GM19438 (cell line): Measurements from ENCODE around the gene CAPS.

Experiments used
- ATAC-seq: cut with Tn5 transposase; IDR thresholded peaks from one replicate; pipeline ENCODE4 v1.9.1; 2021; ENCODE audit warnings: low read depth; ENCODE audit not compliant: unreplicated experiment

Gene CAPS

DNA sequence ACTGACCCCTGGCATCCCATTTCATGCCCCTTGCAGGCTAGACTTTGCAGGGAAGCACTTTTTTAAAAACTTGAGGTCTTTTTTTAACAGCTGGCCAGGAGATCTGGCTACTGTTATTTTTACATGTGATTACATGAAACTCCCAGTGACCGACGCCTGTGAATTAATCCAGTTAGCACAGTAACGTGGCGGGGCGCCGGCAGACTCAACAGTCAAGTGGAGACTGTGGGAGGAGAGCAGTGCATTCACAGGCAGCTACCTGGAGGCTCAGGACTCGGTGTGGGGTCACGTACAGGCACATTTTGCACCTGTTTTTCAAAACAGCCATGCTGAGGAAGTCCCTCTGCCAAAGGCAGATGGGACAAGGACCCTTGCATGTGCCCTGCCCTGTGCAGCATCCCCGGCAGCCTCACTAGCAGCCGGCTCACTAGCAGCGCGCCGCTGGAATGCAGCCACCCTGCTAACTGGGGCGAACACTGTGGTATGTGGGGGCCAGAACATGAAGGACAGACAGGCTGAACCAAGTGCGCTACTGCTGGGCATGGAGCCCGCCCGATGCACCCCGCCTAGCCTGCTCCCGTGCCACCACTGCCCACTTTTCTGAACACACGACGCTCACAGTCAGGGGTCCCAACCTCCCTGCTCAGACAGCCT is 18.7 kb downstream of the CAPS start:
- ATAC-seq: no peak

DNA sequence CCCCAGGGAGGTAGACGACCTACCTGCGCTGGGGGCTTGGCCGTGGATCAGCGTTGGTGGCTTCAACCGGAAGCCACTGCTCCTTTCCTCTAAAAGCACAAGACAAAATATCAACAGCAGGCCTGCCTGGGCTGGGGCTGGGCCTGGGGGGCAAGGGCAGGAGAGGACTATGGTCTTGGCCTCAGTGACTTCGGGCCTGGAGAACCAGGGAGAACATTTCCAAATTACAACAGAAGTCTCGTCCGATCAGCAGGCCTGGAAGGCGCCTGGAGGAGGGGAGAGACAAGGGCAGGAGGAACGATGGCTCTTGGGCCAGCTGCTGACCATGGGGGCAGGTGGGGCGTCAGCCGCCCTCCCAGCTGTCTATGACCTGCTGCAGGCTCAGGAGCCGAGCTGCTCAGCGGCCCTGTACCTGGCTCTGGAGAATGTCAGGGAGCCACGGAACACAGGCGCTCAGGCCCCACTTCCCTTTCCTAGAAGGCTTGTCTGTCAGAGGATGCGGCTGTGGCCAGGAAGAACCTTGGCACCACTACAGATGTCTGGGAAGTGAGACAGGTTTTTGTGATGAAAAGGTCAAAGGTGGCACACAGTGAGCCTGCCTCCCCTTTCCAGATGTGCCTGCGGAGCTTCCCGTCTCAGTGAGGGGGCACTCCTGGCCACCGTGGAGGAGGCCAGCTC is 19.5 kb downstream of the CAPS start:
- ATAC-seq: no peak

DNA sequence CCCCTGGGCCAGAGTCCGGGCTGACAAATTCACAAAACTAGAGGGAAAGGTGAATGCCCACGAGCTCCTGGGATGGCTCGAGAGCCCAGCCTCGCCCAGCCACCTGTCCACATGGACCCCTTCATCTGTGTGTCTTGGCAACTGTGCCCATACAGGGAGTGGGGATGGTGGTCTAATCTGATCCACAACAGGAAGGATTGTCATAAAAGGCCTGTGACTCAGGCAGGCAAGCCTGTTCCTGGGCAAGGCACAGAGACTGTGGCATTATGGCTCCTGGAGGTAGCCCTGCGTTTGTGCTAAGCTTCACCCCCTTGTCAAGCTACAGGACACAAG is 20.0 kb downstream of the CAPS start:
- ATAC-seq: no peak

DNA sequence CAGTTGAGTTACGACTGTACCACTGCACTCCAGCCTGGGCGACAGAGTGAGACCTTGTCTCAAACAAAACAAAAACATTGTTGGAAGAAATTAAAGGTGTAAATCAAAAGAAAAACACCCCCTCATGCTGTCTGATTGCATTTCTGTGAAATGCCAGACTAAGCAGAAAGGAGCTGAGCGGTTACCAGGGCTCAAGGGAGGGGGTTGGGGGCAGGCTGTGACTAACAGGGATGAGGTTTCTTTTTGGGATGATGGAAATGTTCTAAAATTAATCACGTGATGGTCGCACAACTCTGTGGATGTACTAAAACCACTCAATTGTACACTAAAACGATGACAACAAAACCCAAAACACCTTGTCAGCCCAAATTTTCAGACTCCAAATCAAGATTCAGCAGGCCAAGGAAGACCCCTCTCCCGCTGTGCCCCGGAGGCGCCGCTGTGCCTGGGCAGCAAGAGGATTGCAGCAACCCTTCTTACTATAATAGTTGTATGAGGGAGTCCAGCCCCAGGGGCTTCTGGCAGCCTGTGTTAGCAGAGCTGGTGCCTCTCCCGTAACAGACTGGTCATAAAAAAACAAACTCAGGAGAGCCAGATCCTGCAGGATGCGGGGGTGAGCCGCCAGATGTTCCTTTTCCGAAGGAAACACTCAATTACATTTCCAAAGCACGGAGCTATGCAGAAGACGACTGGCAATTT is 20.9 kb downstream of the CAPS start:
- no peak for ATAC-seq

DNA sequence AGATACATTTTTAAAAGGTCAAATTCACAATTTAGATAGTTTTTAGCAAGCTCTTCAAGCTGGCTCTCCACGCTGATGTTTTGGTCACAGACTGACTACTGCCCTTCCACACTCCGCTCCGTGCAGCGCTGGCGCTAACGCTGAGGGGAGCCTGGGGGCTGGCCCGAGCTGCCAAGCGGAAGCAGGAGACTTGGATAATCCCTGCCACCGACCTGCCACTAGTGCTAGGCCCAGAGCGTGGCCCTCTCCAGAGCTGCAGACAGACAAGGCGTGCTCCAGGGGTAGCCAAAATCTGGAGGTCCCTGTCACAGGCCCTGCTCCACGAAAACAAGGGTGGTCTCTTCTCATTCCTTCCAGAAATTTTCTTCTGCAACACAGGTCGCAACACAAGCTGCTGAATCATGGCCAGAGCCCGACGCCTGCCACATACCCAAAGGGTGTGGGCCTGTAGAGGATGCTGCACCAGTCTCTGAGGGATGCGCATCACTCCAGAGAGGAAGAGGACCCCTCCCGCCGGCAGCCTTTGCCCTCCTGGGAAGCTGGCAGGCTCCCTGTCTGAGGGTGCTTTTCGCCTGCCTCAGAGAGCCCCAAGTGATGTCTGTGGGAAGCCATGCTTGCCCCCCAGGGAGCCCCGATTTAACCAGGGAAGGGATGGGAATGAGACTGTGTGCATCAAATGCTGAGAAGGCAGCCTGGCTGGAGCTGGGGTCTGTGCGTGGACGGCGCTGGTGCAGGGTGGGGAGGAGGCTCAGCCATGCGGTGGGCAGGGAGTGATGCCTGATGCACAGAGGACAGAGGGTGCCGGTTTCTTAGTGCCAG is 21.6 kb downstream of the CAPS start:
- no peak for ATAC-seq

DNA sequence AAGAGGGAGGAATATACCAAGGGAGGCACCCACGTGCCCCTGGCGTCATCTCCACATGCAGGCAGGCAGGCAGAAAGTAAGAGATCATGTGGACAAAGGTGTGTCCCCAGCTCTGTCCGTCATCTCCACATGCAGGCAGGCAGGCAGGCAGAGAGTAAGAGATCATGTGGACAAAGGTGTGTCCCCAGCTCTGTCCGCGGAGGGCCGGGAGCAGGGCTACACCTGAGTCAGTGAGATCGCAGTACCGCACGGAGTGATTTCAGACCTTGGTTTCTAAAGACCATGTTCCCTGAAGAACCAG is 22.2 kb downstream of the CAPS start:
- no peak for ATAC-seq

DNA sequence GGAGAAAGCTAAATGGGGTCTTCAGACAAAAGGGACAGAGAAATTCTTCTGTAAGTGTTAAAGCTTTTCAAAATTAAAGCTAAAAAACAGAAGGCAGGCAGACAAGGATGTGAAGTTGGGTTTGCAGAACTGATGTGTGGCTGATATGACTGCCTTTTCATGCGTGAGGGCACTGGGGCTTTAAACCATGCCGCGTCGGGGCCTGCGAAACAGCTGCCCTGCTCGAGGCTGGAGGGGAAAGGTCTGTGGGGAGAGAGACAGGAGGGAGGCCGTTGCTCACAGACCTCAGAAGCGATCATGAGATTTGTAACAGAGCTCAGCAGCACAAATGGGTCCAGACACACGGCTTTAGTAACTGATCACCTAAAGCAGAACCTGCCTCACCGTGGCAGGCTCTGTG is 23.5 kb downstream of the CAPS start:
- no peak for ATAC-seq

DNA sequence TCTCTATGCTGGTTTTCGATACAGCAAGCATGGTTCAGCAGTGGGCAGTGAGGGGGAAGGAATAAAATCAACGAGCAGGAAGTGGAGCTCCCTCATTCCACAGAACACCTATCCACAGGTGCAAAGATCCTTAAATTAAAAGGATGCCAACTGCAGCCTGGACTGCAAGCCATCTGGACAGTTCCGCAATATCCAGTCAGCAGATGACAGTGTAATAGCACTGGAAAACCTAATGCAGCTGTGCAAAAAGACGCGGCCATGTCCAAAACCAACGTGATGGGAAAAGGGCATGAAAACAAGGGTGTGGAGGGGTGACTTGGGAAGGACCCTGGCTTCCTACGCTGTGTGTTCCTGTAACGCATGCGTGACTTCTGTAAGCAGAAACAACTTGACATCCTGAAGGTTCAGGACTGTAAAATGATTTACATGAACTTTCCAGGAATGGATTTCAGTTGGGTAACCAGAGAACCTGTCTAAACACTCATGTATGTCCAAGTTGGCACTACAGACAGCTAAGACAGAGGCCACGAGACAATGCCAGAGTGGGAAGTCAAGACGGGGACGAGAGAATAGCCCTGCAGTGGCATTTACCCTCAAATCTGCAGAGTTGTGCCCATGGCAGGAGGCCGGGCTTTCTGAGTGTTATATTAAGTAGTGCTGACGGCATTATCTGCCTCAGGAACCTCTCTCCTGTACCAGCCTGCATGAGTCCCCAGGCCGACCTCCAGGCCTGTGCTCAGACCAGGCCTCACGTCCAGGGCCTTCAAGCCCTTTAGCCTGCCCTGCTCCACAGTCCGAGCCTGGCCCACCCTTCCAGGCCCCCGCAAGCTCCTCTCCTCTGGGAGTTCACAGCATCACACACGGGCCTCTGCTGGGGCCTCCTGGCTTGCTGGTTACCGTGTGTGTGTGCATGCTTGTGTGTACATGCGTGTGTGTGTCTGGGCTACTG is 26.5 kb downstream of the CAPS start:
- ATAC-seq: no peak

DNA sequence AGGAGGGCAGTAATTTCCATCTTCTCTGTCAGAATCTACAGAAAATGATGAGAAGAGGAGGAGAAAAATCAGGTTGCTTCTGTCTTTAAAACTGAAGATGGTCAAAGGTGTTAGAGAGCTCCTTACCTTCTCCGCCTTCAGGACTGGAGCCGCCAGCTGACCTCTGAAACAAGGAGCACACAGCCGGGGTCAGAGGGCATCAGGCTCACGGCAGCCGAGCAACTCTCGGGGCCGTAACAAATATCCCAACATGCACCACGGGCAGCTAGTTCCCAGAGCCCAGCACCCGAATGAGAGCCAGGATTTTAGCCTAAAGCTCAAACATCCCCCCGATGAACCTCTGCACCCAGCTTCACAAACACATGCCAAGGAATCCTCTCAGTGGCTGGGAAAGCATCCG is 27.6 kb downstream of the CAPS start:
- no peak for ATAC-seq

DNA sequence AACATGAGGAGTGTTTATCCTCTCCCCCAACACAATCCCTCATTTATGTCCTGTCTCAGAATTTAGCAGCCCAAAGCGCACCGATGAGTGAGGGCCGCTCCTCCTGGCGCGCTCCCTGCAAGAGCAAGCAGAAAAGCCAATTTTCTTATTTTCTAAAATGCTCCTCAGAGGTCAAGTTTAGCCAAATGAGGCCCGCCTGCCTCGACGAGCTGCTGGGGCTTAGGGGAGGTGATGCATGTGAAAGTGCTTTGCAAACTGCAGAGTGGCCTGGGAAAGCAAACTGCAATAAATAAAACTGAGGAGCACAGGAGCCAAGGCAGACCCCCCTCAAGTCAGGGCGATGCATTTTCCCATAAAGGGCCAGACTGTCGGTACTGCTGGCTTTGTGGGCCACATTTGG is 29.0 kb downstream of the CAPS start:
- ATAC-seq: no peak

DNA sequence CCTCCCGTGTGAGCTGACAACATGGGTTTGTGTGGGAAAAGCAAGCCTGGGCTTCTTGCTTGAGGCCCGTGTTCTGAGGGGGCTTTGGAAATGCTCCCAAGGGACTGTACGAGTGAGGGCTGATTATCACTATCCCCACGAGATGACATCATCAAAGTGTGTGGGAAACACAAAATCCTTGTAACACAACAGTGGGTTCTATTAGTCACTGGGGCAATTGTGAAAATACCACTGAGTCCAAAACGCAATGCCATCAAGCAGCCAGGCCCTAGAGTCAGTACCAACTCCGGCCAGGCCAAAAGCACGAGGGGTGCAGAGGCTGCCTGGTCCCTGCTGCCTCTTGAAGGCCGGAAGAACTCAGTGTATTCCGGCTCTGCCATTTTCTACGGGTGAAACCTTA is 29.6 kb downstream of the CAPS start:
- no peak for ATAC-seq

DNA sequence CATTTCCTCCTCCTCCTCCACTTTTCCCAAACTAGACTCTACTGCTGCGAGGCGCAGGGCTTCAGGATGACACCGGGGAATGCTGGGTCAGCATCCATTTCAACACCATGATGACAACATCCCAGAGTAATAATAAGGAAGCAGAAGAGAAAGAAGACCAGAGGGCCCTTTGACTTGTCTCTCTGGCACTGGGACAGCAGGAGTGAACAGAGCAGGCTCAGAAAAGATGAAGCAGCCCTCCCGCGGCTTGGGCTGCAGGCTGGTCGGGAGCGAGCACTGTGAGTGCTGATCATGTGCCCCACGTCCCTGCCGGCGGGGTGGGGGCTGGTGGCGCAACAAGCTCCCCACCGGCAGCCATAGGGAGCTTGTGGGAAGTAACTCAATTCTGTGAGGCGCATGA is 33.4 kb downstream of the CAPS start:
- no peak for ATAC-seq

DNA sequence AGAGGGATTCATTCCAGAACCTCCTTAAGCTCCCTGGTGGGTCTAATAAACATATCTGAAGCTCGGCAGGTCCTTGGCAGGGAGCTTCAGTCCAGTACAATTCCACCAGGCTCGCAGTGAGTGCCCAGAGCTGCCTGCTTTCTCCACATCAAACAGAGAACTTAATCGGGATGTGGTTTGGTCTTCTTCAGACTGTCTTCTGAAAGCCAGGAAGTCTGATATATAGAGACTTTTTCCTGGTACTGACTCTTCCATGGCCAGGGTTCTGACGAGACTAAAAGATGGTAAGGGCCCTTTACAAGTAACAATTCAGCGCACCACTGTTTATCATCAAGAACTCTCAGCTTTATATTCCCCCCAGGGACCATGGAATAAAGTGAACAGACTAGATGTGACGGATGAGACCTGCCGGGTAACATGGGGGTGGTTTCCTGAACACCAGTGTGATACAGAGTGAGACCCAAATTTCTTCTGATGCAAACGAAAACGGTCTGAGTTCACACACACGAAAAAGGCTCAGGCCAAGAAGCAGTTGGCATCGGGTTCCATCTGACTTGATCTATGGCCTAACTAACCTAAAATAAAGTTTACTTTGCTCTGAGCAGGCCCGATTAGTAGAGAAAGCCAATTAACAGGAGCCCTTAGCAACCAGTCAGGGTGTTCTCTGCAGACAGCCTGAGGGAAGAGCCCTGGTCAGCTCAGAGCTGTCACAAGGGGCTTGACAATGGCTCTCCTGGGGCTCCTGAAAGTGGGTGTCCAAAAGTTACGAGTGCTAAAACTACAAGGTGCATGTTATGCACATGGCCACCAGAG is 34.9 kb downstream of the CAPS start:
- ATAC-seq: no peak

DNA sequence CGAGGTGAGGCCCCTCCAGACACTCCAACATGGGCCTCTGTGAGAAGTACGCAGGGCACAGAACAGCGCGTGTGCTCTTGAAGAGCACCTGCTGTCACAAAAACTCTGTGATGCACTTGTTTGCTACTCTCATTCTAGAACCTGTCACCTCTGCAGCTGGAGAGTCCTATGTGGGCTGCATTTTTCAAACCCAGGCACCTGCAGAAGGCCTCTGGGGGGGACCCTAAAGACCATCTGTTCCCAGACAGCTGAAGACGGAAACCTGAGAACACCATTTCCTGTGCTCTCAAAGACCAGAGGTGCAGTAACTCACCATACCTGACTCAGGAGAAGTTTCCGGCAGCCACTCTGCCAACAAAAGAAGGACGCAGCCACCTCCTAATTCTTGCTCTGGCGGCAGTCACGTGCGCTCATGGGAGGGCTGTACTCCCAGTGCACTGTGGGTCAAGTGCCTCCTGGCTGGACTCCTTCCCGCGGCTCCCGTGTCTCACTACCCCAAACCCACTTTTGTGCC is 35.8 kb downstream of the CAPS start:
- no peak for ATAC-seq

DNA sequence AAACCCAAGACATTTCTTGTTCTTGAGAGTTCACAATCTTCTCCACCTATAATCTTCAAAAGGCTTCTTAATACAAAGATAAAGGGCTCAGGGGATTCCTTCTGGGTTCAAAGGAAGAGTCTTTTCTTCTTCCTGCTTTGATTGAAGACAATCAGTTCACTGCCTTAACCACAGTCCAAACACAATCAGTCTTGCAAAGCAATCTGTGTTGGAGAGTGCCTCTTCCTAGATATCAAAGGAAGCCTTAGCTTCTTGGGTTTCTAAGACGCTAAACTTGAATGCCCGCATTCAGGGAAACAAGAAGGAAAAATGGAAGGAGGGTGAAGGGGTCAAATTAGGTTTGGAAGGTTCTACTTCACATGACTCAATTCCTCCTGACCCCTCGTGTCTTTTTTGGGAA is 36.7 kb downstream of the CAPS start:
- ATAC-seq: no peak

DNA sequence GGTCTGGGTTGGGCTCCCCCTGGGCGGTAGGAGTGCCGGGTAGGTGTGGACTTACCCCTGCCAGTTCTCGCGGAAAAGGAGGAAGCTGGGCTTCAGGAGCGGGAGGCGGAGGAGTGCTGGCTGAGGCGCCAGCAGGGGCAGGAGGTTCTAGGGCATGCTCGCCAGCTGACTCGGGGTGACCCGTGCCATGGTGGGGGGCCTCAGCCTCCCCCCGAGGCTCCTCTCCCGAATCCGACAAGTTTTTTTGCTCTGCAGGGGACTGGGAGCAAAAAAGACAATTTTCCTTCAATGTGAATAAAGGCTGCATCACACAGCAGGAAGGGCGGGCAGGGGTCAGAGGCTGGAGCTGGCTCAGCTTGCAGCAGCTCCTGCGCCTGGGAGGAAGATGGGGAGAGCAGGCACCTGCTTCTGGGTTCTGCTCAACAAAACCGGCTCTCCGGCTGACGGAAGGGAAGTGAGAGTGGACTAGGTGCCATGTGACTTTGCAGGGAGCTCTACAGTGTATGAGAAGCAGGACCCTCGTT is 37.3 kb downstream of the CAPS start:
- no peak for ATAC-seq

DNA sequence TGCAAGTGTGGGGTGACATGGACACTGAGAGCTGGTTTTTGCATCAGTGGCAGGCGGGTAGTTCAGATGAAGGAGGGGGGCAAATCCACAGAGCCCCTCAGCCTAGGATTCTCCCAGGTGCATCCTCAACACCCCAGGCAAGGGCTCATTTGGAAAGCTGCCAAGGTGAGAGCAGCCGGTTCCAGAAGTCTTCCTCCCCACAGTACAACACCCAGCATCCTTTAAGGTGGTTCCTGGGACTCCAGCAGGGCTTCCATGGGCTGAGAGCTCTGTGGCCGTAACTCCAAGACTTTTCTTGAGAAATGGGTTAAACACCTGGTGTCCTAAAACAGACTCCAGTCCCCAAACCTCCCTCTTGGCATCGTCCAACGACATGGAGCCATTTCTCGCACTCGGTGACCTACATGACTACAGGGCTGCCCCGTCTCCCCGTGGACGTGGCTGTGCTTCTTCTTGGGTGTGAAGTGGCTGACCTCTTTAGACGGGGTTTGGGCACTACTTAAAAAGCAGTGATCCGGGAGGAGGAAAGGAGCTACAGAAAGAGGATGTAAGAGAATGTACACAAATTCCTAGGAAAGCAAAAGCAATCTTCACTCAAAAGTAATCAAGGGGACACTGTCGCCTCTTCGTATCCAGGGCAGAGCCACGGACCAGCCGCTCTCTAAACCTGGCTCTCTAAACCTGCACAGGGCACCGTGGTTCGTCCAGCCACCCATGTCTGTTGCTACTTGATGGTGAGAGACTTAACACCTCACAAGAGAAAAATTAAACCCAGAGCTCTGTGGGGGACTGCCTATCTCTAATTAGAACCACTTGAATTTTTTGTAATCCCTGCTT is 38.4 kb downstream of the CAPS start:
- ATAC-seq: no peak

DNA sequence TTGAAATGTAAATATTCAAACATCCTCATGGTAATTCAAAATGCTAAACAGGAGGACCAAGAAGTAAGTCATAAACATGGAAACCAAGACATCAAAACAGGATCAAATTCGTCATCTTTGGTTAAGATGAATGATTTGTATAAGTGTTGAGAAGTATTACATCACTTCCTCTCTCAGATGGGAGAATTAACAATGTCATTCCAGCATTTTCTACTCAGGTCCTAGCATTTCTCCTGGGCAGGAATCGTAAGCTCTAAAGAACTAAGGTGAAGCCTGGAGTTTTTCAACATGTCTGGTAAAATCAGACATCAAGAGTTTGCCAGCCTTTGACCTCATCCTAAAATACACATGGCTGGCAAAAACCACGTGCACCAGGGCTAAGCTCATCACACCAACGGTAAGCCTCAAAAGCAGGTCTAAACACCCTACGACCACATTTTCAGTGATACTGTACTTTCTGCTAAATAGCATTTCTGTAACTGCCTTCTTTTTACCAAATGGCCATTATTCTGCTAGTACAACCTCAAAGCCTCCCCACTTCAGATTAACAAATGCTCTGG is 39.1 kb downstream of the CAPS start:
- ATAC-seq: no peak
